Fibroblast of gingiva (primary cell): ENCODE measurements around the gene ABCC8.
"Not testable (repeated sequence)": the region's sequence is repeated elsewhere in the genome, so short reads cannot be mapped to it uniquely, and the experiment has no call there.

ENCODE experiments used
- DNase-seq: peaks from one replicate; pipeline ENCODE4 v3.0.0-alpha.2; 2011; ENCODE audit warnings: low read depth

The ABCC8 gene

GRCh38 chr11:17428925-17429324 lies 47.7 kb downstream of the ABCC8 start:
- DNase-seq, result no peak

GRCh38 chr11:17428261-17428660 lies 48.4 kb downstream of the ABCC8 start:
- DNase-seq, result no peak

GRCh38 chr11:17426233-17426632 lies 50.4 kb downstream of the ABCC8 start:
- not testable (repeated sequence) for DNase-seq

GRCh38 chr11:17423533-17424310 lies 52.9 kb downstream of the ABCC8 start:
- DNase-seq, result no peak

GRCh38 chr11:17421781-17422180 lies 54.9 kb downstream of the ABCC8 start:
- DNase-seq, result no peak

- DNase-seq, result no peak
Observed at GRCh38 chr11:17418444-17419081, 58.1 kb downstream of the ABCC8 start.

- DNase-seq, result no peak
Observed at GRCh38 chr11:17416492-17416891, 60.2 kb downstream of the ABCC8 start.

- no peak for DNase-seq
Observed at GRCh38 chr11:17415523-17416104, 61.0 kb downstream of the ABCC8 start.

- DNase-seq, result no peak
Observed at GRCh38 chr11:17414992-17415391, 61.7 kb downstream of the ABCC8 start.

- DNase-seq, result no peak
Observed at GRCh38 chr11:17414317-17414737, 62.3 kb downstream of the ABCC8 start.

GRCh38 chr11:17413414-17414316 lies 63.0 kb downstream of the ABCC8 start:
- no peak for DNase-seq

GRCh38 chr11:17412488-17413180 lies 64.0 kb downstream of the ABCC8 start:
- no peak for DNase-seq

- no peak for DNase-seq
Observed at GRCh38 chr11:17411418-17411817, 65.2 kb downstream of the ABCC8 start.

- no peak for DNase-seq
Observed at GRCh38 chr11:17410606-17411379, 65.9 kb downstream of the ABCC8 start.

GRCh38 chr11:17408641-17409040 lies 68.0 kb downstream of the ABCC8 start:
- DNase-seq, result no peak

GRCh38 chr11:17408026-17408425 lies 68.6 kb downstream of the ABCC8 start:
- no peak for DNase-seq

- DNase-seq, result no peak
Observed at GRCh38 chr11:17407575-17407974, 69.1 kb downstream of the ABCC8 start.

- DNase-seq, result no peak
Observed at GRCh38 chr11:17406818-17407149, 69.9 kb downstream of the ABCC8 start.

- DNase-seq, result no peak
Observed at GRCh38 chr11:17406082-17406817, 70.4 kb downstream of the ABCC8 start.
